GM18505 (cell line): Measurements from ENCODE around the gene PDE4C.

Experiments
- ATAC-seq: cut with Tn5 transposase; IDR thresholded peaks from one replicate; pipeline ENCODE4 v1.9.1; 2021; ENCODE audit not compliant: unreplicated experiment
- POLR2A ChIP-seq: IDR thresholded peaks from 4 replicates; pipeline ENCODE4 v1.6.1; 2011; ENCODE audit warnings: borderline replicate concordance; ENCODE audit not compliant: insufficient read depth, insufficient read length; ENCODE audit errors: extremely low read depth

PDE4C gene

GRCh38 chr19:18205200-18205892, 20.9 kb downstream of the PDE4C start:
- ATAC-seq = no peak
- TF ChIP-seq POLR2A = no peak

GRCh38 chr19:18204394-18205199, 21.6 kb downstream of the PDE4C start:
- ATAC-seq = peak; percentile 15
- peak; percentile 20 for TF ChIP-seq POLR2A

- TF ChIP-seq POLR2A = no peak
- peak; percentile 88 for ATAC-seq
Measured at GRCh38 chr19:18203863-18204393, 22.3 kb downstream of the PDE4C start, which contains the start of gene RAB3A. TSS of gene RAB3A (minus strand) at chr19:18204042. CDS start at chr19:18202740, 1,302 bp downstream.

- no peak for TF ChIP-seq POLR2A
- no peak for ATAC-seq
Measured at GRCh38 chr19:18203408-18203862, 22.8 kb downstream of the PDE4C start.

GRCh38 chr19:18202778-18203407, 23.3 kb downstream of the PDE4C start:
- ATAC-seq = no peak
- TF ChIP-seq POLR2A = no peak

GRCh38 chr19:18202397-18202777, 23.9 kb downstream of the PDE4C start:
- TF ChIP-seq POLR2A = no peak
- ATAC-seq = no peak

GRCh38 chr19:18198374-18198773, 27.9 kb downstream of the PDE4C start:
- ATAC-seq = no peak
- no peak for TF ChIP-seq POLR2A

- no peak for ATAC-seq
Measured at GRCh38 chr19:18197941-18198340, 28.3 kb downstream of the PDE4C start.

GRCh38 chr19:18197306-18197705, 28.9 kb downstream of the PDE4C start:
- no peak for TF ChIP-seq POLR2A

More at GRCh38 chr19:18197941-18198340, 28.3 kb downstream of the PDE4C start:
- no peak for TF ChIP-seq POLR2A

GRCh38 chr19:18196511-18196845, 29.8 kb downstream of the PDE4C start:
- TF ChIP-seq POLR2A = no peak
- ATAC-seq = no peak

More at GRCh38 chr19:18197306-18197705, 28.9 kb downstream of the PDE4C start:
- no peak for ATAC-seq

- TF ChIP-seq POLR2A = no peak
- ATAC-seq = no peak
Measured at GRCh38 chr19:18194554-18195238, 31.5 kb downstream of the PDE4C start.

GRCh38 chr19:18194181-18194530, 32.1 kb downstream of the PDE4C start:
- no peak for TF ChIP-seq POLR2A
- ATAC-seq = no peak

GRCh38 chr19:18193388-18194180, 32.7 kb downstream of the PDE4C start:
- no peak for ATAC-seq
- no peak for TF ChIP-seq POLR2A
